Right renal cortex interstitium (tissue), 3 donors: ENCODE data around the gene DOCK3. TPM values are rescaled to one million over a fixed set of nuclear protein-coding genes. Genes with fewer than 3 reads are reported as not detected.
A peak's percentile ranks its signal among the peaks of the same experiment; 100 is the strongest.
"Not testable (repeated sequence)": the region's sequence is repeated elsewhere in the genome, so short reads cannot be mapped to it uniquely, and the experiment has no call there.

ENCODE experiments used
- DNase-seq, 3 donors: peaks; one replicate each; pipeline ENCODE4 v3.0.0-alpha.2; 2013; ENCODE audit warnings: low read depth in 3 of 3, low spot score in 2 of 3
- polyA plus RNA-seq, 3 donors: library from polyadenylated mRNA; unstranded; fragments of 120-200 nt; gene quantifications; one replicate each; pipeline ENCODE4 v1.2.1, GENCODE V29; 2013; ENCODE audit not compliant: insufficient read length in 3 of 3

The DOCK3 gene
- polyA plus RNA-seq, 3 donors = 0.88 to 1.4 (median 1.2) TPM

DNA sequence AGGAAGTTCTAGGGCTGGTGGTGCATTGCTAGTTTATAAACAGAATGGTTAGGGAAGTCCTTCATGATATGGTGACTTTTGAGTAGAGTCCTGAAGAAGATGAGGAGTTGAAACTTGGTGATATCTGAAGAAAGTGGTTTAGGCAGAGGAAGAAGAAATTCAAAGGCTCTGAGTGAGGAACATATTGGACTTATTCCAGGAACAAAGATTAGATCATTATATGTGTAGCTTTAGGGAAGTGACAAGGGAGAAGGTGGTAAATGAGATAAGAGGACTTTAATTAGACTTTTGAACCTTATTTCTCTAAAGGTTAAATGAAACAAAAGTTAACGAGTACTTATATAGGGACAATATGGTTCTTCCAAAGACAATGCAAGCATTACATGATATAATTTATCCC lies 286.7 kb downstream of the DOCK3 start:
- DNase-seq = no peak

DNA sequence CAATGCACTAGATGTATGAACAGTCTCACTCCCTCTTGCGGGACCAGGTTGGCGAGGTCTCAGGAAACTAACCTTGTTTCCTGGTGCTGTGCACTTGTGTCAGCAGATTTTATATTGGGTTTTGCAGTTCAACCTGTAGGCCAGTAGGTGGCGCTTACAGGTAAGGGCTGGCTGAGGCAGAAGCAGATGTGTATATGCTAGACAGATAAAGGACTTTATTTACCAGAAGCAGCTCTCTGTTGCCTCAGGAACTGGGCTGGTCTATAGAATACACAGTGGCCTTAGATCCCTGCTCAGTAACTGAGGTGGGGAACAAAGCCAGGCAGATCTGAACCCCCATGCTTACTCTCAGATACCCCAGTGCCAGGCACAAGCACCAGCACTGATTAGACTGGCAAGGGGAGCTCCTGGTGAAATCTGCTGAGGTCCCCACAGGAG lies 296.8 kb downstream of the DOCK3 start:
- peak; percentile 5 to 16 (median 6) for DNase-seq

- no peak for DNase-seq
These were observed 297.3 kb downstream of the DOCK3 start for GRCh38 chr3:50972029-50972428.

GRCh38 chr3:50978586-50978985 lies 303.9 kb downstream of the DOCK3 start:
- not testable (repeated sequence) for DNase-seq

GRCh38 chr3:50978991-50979667 lies 304.4 kb downstream of the DOCK3 start:
- no peak for DNase-seq

DNA sequence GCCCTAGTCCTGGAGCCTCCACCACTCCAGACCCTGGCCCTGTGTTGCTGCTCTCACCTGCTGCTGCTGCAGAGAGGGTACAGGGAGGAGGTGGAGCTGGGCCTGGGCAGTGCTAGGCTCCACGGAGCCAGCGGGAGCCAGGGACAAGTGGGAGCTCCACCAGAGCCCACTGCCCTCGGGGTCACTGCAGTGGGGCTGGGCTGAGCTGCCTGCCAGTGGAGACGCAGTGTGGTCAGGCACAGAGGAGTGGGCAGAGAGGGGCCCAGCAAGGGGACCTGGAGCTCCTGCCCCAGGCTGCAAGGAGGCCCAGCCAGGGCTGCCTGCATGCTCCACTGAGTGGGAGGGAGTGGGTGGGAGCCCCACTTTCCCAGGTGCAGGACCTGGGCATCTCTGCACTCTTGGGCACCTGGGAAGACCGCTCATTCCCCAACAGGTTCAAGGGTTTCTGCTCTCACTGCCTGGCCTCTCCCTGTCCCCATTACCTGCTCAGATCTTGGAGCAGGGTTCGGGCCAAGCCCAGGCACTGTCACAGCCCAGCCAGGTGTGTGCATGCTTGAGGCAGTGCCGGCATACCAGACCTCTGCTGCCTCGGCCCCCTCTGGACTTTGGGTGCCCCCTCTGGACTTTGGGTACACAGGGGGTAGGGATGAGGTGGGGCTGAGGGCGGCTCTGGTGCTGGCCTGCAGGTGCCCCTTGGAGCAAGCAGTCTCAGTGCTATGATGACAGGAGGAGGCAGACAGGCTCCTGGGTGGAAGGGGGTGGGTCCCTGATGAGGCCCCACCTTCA lies 308.0 kb downstream of the DOCK3 start:
- no peak for DNase-seq

DNA sequence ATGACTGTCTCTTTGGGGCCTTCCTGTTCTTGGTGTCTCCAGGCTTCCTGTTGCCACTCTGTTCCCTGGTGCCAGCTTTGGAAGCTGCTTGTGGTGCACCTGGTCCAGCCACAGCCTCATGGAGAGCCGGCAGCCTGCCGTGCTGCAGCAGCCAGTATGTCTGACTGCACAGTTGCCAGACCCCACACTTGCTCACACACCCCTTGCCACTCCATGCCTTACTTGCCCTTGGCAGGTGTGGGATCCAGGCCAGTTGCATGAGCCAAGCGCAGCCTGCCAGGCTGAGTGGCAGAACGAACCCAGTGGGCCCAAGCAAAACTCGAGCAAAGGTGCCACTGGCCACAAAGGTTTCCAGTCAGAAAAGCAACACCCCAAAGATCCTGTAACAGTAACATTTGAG lies 309.2 kb downstream of the DOCK3 start:
- no peak for DNase-seq

DNA sequence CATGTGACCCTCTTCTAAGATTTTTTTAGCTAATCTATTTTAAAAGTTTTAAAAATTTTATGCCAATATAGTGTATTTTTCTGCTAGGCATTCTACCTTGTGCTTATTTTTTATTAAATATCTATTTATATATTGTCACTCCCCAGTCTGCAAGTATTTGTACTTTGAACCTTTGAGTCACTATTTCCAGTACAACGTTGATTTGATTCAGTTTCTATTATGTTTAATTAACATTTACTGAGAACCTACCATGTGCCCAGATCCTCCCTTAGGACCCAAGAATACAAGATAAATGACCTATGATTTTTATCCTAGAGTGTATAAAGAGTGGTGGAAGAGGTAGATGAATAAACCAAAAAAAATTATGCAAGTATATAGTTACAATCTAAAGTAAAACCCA lies 311.2 kb downstream of the DOCK3 start:
- DNase-seq = no peak

DNA sequence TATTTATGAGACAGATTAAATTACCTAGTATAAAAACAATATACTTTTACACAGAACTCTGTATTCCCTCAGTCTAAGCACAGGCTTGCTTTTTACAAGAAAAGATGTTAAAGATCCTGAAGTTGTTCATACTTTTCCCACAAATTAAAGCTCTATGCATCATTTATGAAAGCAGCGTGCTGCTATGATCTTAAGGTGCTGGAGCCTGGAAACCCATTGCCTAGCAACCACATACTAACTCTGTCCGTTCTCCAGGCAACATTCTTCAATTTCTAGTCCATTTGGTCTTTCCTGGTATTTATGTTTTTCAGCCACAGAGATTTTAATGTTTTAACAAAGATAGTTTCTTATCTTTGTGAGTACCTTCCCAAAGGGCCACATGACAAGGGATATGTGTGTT lies 312.0 kb downstream of the DOCK3 start:
- DNase-seq = no peak

GRCh38 chr3:50994537-50994936 lies 319.8 kb downstream of the DOCK3 start:
- no peak for DNase-seq

DNA sequence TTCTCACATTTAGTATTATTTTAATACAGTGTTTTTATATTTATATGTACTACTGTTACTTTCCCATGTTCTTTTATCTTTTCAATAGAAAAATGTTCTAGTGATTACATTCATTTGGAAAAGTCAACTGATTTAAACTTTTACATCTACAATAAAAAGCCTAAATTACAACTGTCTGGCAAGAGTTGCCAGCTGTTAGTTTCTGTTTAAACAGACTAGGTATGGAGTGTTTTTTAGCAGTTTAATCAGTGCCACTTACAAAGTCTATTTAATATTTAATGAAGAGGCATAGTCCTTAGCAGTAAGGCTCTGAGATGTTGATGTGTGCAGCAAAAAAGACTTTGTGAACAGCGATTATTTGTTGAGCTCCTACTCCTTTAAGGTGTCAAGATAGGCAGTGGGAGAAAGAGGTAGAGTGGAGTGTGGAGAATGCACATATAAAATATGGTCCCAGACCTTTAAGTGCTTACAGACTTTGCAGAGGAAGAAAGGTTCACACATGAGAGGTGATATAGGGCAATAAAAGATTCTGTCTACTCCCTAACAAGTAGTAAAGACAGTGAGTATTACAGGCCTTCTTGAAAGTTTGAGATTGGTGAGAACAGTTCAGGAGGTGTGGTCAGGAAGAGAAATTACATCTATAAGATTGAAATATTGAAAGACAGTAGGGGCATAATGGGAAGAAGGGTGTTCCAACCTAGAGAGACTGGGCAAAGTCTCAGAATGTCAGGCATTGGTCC lies 320.5 kb downstream of the DOCK3 start:
- no peak for DNase-seq

DNA sequence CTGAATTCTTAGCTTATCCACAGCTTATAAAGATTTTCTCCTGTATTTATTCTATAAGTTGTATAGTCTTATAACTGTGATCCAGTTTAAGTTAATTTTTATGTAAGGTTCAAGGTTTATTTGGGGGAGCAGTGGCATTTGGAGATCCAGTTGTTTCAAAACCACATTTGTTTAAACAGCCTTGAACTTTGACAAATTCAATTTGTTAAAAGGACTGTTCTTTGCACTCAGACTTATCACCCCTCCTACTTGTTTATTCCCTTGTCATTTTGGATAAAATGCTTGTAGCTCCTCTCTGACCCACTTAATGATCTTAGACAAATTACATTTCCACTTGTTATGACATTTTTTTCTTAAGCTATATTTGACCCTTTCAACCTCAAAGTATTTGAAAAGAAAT lies 327.8 kb downstream of the DOCK3 start:
- DNase-seq = no peak

- DNase-seq = no peak
These were observed 329.5 kb downstream of the DOCK3 start for GRCh38 chr3:51004235-51004634.

- no peak for DNase-seq
These were observed 349.4 kb downstream of the DOCK3 start for GRCh38 chr3:51024121-51024520.

GRCh38 chr3:51024765-51025632 lies 350.3 kb downstream of the DOCK3 start:
- DNase-seq = peak; percentile 20 to 42 (median 39)

GRCh38 chr3:51031666-51032065 lies 356.9 kb downstream of the DOCK3 start:
- no peak for DNase-seq

GRCh38 chr3:51035630-51036029 lies 360.9 kb downstream of the DOCK3 start:
- no peak for DNase-seq

GRCh38 chr3:51044982-51045381 lies 370.3 kb downstream of the DOCK3 start:
- no peak for DNase-seq

DNA sequence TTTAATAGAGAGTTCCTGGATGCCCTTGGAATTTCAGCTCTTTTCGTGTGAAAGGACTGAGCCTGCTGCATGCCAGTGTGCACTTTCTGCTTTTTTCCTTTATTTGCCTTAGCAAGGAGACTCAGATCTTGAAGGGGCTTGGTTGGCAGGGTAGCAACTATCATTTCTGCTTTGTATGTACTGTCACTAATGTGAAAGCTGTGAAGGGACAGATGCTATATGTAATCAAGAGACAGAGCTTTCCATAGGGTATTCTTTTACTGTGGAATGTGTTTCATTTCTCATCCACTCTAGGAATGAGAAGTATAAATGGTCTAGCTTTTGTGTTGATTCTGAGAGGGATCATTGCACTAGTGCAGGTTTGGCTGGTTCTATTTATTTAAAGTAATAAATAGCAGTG lies 377.8 kb downstream of the DOCK3 start:
- no peak for DNase-seq

GRCh38 chr3:51057121-51057520 lies 382.4 kb downstream of the DOCK3 start:
- no peak for DNase-seq

- DNase-seq = no peak
These were observed 388.3 kb downstream of the DOCK3 start for GRCh38 chr3:51063053-51063452.
